ENCODE measurements around the gene SPTSSB. TPM values are rescaled to one million over a fixed set of nuclear protein-coding genes. Genes with fewer than 3 reads are reported as not detected.

The SPTSSB gene
- total RNA-seq, 1 experiment from 2014 or later, result 2.9 TPM

GRCh38 chr3:161420746-161421145 lies 49.4 kb upstream of the SPTSSB start:
- H2AFZ ChIP-seq (ENCODE audit: low read depth, low read length, poor library complexity, severe bottlenecking), result no peak overlapping the region
- no TSS peak for BruUV-seq (replicated peaks)
- H3K79me2 ChIP-seq (ENCODE audit: insufficient read depth, low read length), result no peaks in the 10 kb centered on the region
- POLR2A ChIA-PET, result no interaction called here
- DNase-seq (ENCODE audit: low read depth, low spot score) (no peak), ATAC-seq (no peak)
- H3K27me3 ChIP-seq (ENCODE audit: insufficient read depth, low read length), result no peaks in the 10 kb centered on the region
- H3K4me3 ChIP-seq (replicated peaks in 1 of 2; ENCODE audit: low read depth in 1 of 2, low read length in 2 of 2), result no peak overlapping the region
- H3K27ac ChIP-seq (ENCODE audit: low read depth, low read length), result no peak overlapping the region
- H3K9me2 ChIP-seq (ENCODE audit: insufficient read depth), result no peaks in the 10 kb centered on the region
- CTCF ChIA-PET, result no interaction called here
- H4K20me1 ChIP-seq (ENCODE audit: insufficient read depth), result no peaks in the 10 kb centered on the region
- H3K4me2 ChIP-seq (ENCODE audit: low read length), result no peak overlapping the region
- no peaks in the 10 kb centered on the region for H3K36me3 ChIP-seq (ENCODE audit: control insufficient read depth in 1 of 2, insufficient read depth in 2 of 2, low read length in 2 of 2)
- RAD21 ChIA-PET (ENCODE audit: low non-redundant PET in 1 of 2, low total read pairs in 2 of 2, uncharacterized antibody in 2 of 2, unreplicated experiment in 2 of 2), result interaction anchor here in 1 of 2 experiments (0.6 kb wide), 1 partner anchor 115 kb away, joined by 3 read pairs; no protein-coding TSS in a partner anchor
- intact Hi-C loops (cut with micrococcal nuclease), result loop anchor here (5.0 to 10.0 kb wide), 6 partner anchors 323 to 1256 kb away; no protein-coding TSS in a partner anchor
- H3K9me3 ChIP-seq (ENCODE audit: control insufficient read depth in 1 of 2, insufficient read depth in 1 of 2, low read depth in 1 of 2, low read length in 2 of 2), result no peaks in the 10 kb centered on the region
- H3K4me1 ChIP-seq (ENCODE audit: control insufficient read depth in 1 of 2, insufficient read depth in 2 of 2, low read length in 2 of 2), result no peaks in the 10 kb centered on the region
- no peak for TF ChIP-seq SRF (IDR thresholded peaks at IDR 0.05; ENCODE audit: low read depth)
- no peak for TF ChIP-seq CBX3 (IDR thresholded peaks at IDR 0.05; ENCODE audit: low read depth)
- no peak for TF ChIP-seq MAX (IDR thresholded peaks at IDR 0.05)
- no peak for TF ChIP-seq SIN3A (IDR thresholded peaks at IDR 0.05; ENCODE audit: low read depth)
- TF ChIP-seq CTCF (IDR thresholded peaks at IDR 0.05 in 2 of 3, conservative IDR thresholded peaks at IDR 0.05 in 1 of 3; ENCODE audit: borderline replicate concordance in 1 of 3, insufficient read depth in 1 of 3, low read depth in 2 of 3, low read length in 2 of 3), result no peak
- TF ChIP-seq FOSL1 (IDR thresholded peaks at IDR 0.05; ENCODE audit: low read depth), result no peak
- no peak for TF ChIP-seq RAD21 (IDR thresholded peaks at IDR 0.05; ENCODE audit: low read depth)
- TF ChIP-seq YY1 (IDR thresholded peaks at IDR 0.05; ENCODE audit: extremely low read depth, insufficient replicate concordance, low read depth, low read length), result no peak
- no peak for TF ChIP-seq CEBPB (IDR thresholded peaks at IDR 0.05; ENCODE audit: low read depth)
- no peak for TF ChIP-seq ZNF274 (IDR thresholded peaks at IDR 0.05; ENCODE audit: low read depth, low read length)
- H3K9ac ChIP-seq (ENCODE audit: low read length), result no peak overlapping the region
